HTR-8/SVneo (cell line): ENCODE measurements around the gene NOTCH1.
A peak's percentile ranks its signal among the peaks of the same experiment; 100 is the strongest.

Source experiments
- DNase-seq: peaks from one replicate; pipeline ENCODE4 v3.0.0; 2011; ENCODE audit warnings: low spot score, mixed read lengths; ENCODE audit not compliant: insufficient read length
- FAIRE-seq: peaks from 2 replicates; lab custom pipeline; 2011; peaks lifted over from hg19 to GRCh38; lab: Jason Lieb, UNC

NOTCH1 gene

DNA sequence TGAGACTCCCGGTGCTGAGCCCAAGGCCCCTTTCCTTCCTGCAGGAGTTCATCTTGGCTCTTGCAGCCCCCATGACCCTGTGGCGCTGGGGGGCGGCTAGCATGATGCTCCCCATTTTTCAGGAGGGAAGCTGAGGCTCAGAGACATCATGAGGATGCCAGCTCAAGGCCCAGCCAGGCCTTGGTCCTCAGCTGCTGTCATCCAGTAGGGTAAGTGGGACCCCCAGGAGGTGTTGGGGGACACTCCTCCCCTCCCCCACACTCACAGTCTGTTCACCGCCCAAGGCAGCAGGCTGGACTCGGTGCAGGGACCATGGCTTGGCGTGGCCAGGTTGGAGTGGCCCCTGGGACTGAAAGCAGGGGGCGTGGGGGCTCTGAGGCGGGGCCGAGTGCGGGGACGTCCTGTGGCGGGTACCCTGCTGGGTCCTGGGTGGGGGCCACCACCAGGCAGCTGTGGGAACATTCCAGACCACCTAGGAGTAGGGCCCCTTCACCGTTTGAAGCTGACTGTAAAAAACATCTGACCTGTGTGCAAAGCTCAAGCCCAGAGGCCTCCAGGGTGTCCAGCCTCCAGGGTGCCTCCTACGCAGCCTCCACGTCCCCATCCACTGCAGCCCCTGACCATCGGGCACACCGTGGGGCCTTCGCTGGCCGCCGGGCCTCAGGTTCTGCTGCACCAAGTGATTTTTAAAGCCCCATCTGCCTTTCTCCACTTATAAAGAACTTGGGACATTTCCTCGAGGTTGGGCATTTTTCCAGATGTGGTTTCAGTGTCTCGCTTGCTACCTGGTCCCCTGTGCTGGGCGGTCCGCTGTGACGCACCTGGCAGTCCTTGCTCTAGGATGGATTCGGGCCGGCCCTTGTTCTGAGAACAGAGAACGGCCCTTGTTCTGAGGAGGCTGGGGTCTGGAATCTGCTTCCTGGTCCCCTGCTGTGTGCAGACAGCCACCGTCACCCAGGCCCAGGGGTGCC lies 3.4 kb upstream of the NOTCH1 start:
- no peak for FAIRE-seq
- no peak for DNase-seq

DNA sequence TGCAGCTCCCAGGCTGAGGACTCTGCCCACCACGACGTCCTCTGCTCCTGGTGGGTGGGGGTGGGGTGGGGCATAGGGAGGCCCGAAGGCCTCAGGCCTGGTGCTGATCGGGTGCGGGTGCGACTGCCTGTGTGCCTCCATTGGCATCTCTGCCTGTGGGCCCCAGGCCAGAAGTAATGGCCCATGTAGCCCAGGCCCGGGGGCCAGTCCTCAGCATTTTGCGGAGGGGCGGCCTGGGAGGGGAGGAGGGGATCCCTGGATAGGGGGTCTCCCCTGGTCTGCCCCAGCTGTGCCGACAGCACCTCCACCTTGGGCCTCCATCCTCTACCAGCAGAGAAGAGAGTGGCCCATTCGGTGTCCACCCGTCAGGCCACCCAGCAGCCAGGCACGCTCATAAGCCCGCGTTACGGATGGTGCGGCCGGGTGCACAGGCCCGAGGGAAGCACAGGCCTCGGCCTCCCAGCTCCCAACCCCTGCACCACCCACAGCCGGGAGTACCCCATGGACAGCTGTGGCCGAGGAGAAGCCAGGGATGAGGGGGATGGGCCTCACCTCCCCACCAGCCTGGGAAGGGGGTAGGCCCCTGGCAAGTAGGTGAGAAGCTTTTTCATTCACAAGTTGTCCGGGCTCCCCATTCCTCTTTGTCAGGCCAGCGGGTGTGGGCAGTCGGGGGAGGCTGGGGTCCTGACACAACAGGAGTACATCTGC lies 1.8 kb upstream of the NOTCH1 start:
- DNase-seq (no peak), FAIRE-seq (no peak)

DNA sequence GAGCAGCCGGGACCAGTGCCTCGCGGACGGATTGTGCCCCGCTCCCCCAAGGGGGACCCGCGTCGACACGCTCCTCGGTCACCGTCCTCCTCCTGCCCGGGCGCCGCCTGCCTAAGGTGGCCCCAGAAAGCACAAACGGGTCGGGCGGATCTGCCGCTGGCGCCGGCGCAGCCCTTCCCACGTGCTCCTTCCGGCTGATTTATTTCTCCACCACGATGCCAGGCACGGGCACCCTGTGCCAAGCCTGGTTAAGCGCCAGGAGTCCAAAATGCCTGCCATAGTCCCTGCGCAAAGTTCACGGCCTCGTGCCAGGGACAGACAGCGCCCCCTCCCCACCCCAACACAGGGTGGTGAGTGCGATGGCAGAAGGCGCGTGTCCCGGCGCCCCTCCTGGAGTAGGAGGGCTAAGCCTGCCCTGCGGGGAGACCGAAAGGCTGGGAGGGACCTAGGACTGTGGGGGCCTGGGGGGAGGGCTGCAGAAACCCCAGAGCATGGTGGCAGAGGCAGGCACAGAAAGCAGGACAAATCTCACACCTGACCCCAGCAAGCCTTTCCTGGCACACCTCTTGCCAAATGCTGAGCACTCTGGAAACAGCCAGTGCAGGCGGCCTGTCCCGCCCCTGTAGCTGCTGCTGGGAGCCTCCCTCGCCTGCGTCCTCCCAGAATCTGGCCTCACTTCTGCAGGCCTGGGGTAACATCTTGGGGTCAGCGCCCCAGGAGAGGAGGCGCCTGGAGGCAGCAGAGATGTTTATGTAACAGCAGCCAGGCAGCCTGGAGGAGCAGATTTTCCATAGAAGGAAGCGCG lies 1.1 kb upstream of the NOTCH1 start:
- DNase-seq (no peak), FAIRE-seq (peak; percentile 16)

DNA sequence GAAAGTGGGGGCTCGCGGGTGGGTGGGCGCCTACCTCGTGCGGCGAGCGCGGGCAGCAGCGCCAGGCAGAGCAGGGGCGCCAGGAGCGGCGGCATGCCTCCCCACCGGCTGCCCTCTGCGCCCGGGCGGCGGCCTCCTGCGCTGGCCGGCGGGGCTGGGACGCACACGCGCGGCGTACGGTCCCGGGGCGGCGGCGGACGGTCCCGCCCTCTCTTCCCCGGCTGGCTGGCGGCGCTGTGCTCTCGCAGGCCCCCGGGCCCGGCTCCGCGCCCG lies 220 bp downstream of the NOTCH1 start:
- no peak for FAIRE-seq

DNA sequence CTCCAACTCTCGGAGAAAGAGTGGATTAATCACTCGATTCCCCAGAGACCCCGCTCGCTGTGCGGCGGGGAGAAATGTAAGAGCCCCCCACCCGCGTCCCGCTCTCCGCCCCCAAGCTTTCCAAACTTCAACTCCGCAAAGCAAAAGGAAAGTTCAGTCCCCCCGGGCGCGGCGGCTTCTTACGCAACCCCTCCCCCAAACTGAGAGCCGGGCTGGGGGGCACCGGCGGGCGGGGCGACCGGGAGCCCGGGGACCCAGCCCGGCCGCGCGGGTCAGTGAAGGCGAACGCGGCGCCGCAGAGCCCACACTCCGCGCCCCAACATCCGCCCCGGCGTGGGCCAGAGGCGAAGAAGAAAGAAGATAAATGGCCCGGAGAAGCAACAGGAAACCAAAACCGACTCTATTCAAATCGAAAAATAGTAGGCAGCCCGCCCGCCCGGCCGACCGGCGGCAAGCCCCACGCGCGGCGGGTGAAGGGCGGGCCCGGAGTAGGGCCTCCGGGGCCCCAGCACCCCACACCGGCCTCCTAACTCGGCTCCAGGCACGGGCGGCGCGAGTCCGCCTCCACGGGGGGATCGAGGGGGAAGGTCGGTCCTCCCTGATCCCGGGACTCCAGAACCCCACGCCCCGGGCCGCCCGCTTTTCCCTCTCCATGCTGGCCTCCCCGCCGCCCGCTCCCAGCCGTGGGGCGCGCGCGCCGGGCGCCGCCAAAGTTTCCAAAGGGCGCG lies 720 bp downstream of the NOTCH1 start:
- FAIRE-seq, result no peak
- no peak for DNase-seq

More for the DNA sequence above, 220 bp downstream of the NOTCH1 start:
- no peak for DNase-seq

DNA sequence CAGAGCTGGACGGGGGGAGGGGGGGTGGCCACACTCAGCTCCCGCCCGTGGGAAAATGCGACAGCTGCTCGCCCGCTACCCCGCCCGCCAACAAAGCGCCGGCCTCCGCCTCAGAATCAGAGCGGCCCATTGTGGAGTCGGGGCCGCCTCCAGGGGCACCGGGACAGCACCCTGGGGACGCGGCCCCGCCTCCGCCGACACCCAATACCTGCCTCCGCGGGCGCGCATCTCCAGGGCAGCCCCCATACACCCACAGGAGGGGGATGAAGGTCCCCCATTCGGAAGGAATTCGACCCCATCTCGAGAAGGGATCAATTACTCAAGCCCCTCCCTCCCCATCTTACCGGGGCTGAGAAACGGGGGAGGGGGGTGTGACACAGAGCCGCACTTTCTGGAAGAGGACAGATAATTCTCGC lies 1.3 kb downstream of the NOTCH1 start:
- no peak for DNase-seq
- FAIRE-seq, result no peak

DNA sequence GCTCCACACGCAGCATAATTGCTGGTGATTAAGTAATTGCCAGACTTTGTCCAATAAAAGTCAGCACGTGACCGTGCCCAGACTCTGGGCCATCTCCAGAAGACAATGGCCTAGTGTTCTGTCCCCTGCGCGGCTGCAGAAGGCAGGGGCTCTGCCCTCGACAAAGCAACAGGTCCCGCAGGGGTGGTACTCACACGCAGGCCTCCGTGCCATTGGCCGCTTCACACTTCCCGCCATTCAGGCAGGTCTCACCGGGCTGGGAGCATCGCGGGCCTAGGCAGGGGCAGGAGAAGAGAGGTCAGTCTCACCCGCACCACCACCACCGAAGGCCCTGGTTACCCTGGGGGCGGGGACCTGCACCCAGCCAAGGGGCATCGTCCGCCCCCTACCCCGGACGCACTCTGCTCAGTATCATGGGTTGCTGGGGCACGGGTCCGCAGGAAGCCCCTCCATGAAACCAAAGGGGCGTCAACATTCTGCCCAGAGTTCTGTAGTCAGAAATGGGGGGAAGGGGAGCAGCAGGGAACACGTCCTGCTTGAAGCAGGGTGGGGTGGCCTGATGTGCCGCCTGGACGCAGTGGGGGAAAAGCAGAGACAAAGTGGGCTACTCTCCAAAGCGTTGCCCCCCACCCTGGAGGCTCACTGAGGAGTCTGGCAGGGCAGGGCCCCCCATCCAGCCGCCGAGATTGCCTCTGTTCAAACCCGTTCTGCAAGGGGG lies 1.9 kb downstream of the NOTCH1 start:
- FAIRE-seq (no peak), DNase-seq (no peak)

DNA sequence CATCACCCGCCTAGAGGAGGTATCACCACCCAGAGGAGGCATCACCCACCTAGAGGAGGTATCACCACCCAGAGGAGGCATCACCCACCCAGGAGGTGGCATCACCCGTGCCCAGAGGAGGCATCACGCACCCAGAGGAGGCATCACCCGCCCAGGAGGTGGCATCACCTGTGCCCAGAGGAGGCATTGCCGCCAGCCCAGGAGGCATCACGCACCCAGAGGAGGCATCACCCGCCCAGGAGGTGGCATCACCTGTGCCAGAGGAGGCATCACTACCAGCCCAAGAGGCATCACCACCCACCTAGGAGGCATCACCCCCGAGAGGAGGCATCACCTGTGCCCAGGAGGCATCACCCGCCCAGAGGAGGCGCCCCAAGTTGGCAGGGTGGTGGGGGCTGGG lies 2.6 kb downstream of the NOTCH1 start:
- FAIRE-seq (no peak), DNase-seq (no peak)

DNA sequence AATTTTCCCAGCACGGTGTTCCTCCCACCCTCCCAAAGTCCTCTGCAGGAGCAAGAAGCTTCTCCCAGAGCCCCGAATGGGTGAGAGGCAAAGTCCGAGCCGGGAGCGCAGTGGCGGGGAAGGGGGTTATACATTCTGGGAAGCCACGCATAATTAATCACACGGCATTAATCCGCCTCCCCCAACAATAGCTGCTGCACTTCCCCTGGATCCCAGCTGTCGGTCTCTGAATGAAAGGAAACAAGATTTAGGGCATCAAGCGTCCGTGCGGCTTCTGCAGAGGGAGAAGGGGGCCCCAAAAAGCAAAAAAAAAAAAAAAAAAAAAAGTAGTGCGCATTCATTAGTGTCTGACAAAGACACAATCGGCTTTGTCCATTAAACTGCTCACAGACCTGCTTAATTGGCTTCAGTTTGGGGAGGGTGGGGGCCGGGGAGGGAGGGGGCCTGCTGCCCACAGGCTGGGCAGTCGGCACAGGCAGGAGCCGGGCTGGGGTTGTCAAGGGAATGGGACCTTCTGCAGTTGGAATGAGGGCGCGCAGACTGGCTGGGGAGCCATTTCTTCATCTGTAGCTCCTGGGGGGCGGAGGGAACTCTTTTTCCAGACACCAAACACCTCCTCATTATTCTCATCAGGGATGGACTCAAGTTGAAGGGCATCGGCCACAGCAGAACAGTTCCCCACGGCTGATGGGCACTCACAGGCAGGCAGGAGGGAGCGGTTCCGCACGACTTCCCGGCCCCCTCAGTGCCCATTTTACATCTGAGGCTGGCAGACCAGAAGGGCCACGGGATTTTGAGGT lies 3.4 kb downstream of the NOTCH1 start:
- DNase-seq (no peak), FAIRE-seq (no peak)

DNA sequence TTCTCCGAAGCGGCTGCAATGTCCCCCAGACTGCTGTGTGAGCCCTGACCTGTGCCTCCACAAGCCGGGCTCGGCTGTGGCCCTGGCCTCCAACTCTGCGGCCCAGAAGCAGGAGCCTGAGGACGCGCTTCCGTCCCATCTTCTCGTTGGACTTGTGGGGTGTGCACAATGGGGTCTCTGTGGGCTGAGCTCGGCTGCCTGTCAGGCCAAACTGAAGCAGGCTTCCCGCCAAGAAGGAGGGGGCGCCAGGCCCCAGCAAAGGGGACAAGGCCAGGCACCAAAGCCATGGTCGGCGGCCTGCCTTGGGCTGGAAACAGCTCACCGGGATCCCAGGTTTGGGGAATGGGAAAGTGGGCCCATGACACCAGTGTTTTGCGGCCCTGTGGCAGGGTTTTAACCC lies 4.1 kb downstream of the NOTCH1 start:
- FAIRE-seq (no peak), DNase-seq (no peak)

DNA sequence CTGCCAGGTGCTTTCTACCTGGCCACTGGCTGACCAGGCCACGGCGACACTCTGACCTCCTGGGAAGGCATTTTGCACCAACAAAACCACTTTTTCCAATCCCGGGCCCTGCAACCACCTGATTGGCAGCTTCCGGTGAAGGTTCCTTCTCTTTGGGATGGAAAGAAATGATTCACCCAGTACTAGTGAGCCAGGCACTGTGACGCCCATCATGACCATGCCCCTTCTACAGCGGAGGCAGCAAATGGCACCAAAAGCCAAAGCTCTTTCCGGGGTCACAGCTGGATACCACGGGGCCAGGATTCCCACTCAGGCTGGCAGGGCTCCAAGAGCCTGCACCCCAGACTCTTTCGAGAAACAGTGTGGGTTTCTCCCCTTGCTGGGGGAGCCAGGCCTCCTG lies 4.7 kb downstream of the NOTCH1 start:
- no peak for FAIRE-seq
- no peak for DNase-seq

DNA sequence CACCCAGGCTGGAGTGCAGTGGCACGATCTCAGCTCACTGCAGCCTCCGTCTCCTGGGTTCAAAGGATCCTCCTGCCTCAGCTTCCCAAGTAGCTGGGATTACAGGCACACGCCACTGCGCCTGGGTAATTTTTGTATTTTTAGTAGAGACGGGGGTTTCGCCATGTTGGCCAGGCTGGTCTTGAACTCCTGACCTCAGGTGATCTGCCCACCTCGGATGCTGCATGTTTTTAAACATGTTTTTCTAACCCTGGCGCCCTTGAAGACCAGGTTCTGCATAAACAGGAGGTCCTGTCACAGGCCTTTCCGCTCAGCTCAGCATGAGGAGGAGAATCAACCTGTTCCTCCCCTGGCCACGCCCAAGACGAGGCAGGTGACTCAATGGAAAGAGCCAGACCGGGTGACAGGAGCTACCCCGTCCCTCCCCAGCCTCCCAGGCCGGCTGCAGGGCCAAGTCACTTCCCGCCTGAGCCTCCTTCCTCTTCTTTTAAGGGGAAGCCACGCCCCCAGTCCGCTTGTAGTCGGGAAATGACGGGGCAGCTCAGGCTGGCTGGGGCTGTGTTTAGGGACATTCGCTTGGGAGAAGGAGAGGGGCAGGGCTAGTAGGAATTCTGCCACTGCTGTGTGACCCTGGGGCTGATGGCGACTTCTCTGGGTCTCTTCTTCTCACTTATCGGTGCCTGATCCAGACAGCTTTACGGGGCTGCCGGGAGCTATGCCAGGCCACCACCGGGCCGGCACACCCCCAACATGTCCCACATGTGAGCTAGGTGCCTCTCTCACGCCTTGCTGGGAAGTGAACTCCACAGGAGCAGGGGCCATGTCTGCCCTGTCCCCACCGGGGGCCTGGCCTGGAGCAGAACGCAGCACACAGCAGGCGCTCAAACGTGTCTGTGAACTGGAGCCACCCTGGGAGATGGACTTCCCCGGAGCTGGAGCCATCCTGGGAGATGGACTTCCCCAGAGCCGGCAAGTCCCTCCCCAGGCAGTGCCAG lies 6.1 kb downstream of the NOTCH1 start:
- FAIRE-seq (no peak), DNase-seq (no peak)

DNA sequence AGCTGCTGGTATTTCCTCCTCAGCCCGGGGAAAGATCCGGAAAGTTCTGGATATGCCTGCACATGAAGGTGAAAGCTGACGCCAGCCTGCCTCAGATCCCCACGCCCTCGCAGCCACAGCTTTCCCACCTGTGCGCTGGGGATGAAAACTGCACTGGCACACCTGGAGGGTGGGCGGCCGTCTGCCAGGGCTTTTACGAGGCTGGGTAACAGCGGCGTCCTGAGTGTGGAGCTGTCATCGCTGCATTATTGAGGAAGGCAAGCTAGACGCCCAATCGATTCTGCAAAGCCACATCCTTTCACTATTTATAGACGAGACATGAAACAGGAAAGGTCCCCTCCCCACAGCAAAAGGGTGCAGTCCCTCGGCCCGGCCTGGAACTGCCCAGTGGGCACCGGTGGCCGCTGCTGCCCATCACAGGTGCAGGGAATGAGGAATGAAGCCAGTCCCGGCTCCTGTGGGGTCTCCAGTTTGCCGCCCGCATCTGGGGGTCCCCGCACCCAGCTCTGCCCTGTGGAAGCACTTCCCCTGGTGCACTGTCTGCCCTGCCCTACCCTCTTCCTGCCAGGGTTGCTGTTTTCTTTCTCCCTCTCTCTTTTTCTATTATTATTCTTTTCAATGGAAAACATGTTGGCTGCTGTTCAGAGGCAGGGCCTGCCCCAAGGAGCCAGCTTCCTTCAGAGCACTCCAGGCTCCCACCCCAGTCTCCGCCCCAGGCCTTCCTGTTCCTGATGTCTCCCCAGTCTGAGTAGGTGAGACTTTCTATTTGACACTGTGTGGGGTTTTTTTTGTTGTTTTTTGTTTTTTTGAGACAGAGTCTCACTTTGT lies 7.0 kb downstream of the NOTCH1 start:
- DNase-seq, result no peak
- no peak for FAIRE-seq

DNA sequence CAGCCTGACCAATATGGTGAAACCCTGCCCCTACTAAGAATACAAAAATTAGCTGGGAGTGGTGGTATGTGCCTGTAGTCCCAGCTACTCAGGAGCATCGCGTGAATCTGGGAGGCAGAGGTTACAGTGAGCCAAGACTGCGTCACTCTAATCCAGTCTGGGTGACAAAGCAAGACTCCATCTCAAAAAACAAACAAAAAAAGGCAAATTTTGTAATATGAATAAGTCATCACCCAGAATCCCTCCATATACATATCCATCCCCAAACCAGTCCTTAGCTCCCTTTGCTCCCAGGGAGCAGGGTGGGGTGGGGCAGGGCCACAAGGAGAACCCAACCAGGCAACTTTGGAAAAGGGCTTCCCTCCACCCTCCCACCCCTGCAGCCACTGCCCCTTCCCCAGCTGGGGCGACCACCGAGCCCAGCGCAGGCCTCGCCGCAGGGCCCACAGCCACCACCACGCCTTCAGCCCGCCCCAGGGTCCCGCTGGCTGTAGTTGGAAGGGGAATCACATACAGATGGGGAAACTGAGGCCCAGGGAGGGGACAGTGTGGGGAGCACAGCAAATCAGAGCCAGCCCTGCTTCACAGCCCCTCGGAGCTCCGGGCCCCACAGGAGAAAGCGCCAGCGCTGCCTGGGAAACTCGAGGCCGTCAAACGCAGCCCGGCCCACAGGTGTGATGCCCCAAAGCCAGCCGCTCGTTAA lies 7.8 kb downstream of the NOTCH1 start:
- no peak for FAIRE-seq
- no peak for DNase-seq

DNA sequence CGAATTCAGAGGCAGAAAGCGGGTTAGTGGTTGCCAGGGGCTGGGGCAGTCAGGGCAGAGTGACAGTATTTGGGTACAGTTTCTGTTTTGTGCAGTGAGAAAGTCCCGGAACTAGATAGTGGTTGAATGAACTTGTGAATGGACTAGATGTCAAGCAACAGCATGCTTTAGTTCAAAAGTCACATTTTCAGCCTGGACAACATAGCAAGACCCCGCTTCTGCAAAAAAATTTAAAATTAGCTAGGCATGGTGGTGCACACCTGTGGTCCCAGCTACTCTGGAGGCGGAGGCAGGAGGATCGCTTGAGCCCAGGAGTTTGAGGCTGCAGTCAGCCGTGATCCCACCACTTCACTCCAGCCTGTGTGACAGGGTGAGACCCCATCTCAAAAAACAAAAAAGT lies 8.4 kb downstream of the NOTCH1 start:
- no peak for FAIRE-seq
- no peak for DNase-seq

DNA sequence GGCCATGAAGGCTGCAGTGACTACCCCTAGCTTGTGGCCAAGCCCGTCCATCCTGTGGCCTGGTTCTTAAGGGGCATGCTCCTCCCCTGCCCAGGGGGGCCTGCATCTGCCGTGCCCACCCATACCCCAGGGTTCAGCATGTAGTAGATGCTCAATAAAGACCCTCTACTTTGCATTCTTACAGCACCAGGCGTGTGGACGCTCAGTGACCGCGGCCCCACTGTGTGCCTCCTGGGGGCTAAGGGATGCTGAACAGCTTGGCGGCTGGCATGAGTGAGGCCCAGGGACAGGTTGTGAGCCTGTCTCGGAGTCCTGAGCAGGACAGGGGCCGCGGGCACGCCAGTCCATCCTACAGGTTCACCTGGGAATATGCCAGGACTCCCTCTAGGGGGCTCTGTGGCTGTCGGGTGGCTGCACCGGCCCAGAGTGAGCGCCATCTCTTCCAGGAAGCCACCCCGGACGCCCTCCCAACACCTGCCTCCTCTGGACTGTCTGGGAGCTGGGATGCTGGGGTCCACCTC lies 9.1 kb downstream of the NOTCH1 start:
- DNase-seq (no peak), FAIRE-seq (no peak)
